ENCODE results near the gene CDK2AP2.
"Not testable (repeated sequence)": the region's sequence is repeated elsewhere in the genome, so short reads cannot be mapped to it uniquely, and the experiment has no call there.

CDK2AP2 gene, protein sequence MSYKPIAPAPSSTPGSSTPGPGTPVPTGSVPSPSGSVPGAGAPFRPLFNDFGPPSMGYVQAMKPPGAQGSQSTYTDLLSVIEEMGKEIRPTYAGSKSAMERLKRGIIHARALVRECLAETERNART

DNA sequence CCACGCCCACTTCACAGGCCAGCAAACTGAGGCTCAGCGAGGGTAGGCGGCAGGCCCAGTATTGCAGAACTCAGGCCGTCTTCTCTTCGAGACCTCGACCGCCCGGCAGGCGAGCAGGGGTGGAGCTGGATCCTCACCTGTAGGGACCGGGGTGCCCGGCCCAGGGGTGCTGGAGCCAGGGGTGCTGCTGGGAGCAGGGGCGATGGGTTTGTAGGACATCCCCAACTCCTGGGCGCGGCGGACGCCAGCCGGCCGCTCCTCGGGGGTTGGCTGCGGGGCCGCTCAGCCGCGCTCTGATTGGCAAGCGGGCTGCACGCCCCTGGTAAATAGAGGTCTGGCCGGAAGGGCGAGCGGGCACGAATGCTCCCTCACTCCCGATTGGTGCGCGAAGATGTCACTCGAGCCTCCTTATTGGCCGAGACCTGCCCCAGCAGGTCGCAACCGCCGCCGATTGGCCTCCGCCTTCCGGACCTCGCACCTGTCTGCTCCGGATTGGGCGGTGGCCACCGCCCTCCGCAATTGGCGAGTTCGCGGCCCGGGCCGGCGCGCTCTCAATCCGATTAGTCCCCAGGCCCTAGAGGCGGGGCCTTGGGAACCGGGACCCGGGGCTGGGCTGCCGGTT is at the start of gene CDK2AP2:
Gene CDK2AP2 (minus strand): TSS at position 299 of the 622 bp plus-strand sequence. CDS start 80 bp downstream, at position 219.
- DNase-seq = peak; percentile 90 to 99 (median 97)

DNA sequence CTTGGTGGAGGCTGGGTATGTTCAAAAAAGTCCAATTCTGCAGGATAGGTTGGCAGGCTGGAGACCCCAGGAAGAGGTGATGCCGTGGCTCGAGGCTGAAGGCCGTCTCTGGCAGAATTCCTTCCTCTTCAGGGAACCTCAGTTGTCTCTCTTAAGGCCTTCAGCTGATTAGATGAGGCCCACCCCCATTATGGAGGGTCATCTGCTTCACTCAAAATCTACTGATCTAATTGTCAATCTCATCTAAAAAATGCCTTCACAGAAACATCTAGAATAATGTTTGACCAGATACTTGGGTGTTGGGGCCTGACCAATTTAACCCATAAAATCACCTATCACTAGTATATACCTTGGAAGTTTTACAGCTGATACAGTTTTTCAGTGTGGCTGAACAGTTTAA is 48.3 kb upstream of the CDK2AP2 start:
- no peak for DNase-seq

DNA sequence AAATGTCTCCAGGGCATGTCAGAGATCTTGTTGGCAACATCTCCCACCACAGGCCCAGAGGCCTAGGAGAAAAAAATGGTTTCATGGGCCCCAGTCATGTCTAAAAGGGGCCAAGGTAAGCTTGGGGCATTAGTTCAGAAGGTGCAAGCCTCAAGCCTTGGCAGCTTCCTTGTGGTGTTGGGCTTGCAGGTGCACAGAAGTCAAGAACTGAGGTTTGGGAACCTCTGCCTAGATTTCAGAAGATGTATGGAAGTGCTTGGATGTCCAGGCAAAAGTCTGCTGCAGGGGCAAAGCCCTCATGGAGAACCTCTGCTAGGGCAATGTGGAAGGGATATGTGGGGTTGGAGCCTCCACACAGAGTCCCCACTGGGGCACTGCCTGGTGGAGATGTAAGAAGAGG is 43.7 kb upstream of the CDK2AP2 start:
- DNase-seq = not testable (repeated sequence)

DNA sequence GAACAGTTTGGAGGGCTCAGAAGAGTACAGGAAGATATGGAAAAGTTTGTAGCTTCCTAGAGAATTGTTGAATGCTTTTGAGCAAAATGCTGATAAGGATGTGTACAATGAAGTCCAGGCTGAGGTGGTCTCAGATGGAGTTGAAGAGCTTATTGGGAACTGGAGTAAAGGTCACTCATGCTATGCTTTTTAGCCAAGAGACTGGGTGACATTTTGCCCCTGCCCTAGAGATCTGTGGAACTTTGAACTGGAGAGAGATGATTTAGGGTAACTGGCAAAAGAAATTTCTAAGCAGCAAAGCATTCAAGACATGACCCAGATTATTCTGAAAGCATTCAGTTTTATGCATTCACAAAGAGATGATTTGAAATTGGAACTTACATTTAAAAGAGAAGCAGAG is 43.2 kb upstream of the CDK2AP2 start:
- no peak for DNase-seq

DNA sequence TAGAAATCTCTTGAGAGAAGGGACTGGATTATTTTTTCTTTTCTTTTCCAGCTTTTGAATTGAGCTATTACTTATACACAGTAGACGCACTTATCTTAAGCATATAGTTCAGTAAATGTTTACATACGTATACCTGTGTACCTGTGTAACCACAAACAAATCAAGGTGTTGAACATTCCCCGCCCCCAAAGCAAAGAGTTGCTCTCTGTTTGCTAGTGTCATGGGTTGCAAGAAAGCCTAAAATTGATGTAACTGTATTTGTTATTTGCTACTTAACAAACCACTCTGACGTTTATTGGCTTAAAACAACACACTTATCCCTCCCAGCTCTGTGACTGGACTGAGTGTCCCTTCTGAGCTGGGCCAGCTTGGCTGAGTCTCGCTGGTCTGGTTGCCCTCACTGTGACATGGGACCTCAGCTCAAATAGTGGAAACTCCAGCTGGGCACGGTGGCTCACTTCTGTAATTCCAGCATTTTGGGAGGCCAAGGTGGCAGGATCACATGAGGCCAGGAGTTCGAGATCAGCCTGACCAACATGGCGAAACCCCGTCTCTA is 40.7 kb upstream of the CDK2AP2 start:
- DNase-seq = no peak

DNA sequence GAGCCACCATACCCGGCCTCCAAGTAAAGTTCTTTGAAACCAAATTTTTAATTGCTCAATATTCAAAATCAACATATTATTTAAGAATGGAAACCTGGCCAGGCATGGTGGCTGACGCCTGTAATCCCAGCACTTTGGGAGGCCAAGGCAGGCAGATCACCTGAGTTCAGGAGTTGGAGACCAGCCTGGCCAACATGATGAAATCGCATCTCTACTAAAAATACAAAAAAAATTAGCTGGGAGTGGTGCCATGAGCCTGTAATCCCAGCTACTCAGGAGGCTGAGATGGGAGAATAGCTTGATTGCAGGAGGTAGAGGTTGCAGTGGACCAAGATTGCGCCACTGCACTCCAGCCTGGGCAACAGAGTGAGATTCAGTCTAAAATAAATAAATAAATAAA is 40.1 kb upstream of the CDK2AP2 start:
- not testable (repeated sequence) for DNase-seq

DNA sequence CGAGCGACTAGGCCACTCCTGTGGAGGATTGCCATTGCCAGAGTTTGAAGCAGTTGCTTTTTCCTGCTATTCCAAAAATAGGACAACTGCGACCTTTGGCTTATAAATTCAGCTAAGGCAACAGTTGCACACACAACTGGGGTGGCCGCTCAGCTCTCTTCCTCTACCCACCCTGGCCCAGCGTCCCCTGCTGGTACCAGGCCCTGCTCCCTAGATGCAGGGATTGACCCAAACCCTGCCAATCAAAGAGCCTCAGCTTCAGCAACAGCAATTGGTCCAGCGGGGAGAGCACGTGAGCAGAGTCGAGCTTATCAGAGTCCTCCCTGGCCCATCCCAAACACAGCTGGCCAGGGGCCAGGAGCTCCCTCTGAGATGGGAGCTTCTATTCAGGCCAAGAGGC is 37.3 kb upstream of the CDK2AP2 start:
- no peak for DNase-seq

DNA sequence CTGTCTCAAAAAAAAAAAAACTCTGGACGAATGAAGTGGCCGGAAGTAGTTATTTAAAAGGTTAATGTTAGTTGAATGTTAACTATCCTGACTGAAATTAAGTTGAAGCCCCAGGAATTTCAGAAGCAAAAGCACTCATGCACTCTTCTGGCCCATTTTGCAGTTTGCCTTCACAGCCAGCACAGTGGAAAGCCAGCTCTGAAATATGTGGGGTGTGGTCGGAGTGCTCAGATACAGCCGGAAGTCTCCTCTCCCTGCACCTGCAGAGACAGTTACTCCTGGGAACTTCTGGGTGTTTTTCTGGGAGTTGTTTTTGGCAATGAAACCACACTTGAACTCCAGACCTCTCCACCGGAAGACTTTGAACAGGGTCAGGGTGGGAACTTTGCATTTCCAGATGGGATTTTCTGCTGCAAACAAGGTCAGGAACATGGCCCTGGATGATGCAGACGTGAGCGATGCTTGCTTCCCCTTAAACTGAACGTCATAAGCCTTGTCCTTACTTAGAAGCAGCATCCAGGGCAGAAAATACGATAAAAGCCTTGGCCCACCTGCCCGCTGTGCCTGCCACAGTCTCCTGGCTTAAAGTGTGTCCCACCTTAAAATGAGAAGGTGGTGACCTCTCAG is 36.8 kb upstream of the CDK2AP2 start:
- no peak for DNase-seq

DNA sequence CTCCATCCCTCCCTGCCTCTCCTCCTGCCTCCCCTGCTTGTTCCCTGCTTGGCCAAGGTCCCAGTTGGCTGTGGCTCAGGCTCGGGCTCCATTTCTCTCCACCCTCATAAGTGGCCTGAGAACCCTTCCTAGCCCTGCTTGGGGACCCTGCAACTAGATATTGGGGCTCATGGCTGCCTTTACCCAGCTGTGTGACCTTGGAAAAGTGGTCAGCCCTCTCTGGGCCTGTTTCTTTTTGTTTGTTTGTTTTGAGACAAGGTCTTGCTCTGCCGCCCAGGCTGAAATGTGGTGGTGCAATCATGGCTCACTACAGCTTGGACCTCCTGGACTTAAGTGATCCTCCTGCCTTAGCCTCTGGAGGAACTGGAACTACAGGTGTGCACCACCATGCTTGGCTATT is 35.6 kb upstream of the CDK2AP2 start:
- no peak for DNase-seq

DNA sequence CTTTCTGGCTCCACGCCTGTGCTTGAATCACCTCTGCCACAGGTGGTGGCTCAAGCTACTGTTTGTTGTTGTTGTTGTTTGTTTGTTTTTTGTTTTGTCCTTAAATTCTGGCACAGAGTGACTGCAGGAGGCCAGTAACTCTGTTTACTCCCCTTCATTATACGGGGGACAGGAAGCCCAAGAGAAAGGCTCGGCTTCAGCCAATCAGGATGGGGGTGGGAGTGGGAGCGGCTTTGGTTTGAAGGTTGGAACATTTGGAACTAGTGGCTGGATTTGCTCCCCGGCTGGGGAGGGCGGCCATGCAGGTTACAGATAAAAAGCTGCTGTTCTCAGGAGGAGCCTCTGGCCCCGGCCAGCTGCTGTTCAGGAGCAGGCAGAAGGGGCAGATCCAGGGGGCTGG is 35.0 kb upstream of the CDK2AP2 start:
- no peak for DNase-seq

DNA sequence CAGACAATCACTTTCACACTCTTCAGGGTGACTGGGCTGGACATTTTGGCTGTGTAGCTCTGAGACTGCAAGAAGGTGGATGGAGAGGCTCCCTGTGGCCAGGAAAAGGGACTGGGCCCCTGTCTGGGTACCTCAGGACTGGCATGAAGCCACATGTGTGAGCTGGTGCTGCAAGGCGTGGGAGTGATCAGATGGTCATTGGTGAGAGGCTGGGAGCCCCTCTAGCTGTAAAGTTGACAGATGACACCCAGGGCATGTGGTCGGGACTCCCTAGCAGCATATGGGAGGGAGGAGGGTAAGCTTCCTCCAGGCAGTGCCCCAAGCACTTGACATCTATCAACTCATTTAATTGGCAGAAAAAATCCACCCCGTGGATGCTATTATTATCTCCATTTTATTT is 34.2 kb upstream of the CDK2AP2 start:
- DNase-seq = no peak

DNA sequence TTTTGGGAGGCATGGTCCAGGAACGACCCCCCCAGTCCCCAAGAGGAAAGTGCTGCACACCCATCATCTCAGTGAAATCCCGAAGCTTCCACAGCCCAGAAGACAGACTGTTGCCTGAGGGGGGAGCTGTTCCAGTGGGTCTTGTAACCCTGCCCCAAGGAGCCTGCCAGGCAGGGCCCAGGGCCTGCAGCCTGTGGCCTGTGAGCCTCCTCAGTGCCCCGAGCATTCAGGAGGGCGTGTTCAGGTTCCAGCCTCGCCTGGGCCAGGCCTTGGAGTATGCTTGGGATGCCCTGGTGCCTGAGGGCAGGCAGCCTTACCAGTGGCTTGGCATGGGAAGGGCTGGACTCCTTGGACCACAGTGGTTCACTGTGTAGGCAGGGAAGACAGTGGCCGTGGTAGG is 33.2 kb upstream of the CDK2AP2 start:
- no peak for DNase-seq

DNA sequence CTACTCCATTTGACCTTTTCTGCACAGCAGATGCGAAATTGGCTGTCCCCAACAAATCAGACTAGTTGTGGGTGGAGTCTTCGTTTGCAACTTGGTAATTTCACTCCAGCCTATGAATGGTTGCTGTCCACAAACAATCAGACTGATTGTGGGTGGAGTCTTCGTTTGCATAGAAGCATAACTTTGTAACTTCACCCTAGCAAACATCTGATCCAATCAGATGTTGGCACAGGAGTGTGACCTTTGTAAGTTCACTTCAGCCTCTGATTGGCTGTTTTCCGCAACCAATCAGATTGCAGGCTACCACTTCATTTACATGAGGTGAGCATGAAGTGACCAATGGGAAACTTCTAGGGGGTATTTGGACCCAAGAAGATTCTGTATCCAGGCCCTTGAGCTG is 31.6 kb upstream of the CDK2AP2 start:
- DNase-seq = no peak

DNA sequence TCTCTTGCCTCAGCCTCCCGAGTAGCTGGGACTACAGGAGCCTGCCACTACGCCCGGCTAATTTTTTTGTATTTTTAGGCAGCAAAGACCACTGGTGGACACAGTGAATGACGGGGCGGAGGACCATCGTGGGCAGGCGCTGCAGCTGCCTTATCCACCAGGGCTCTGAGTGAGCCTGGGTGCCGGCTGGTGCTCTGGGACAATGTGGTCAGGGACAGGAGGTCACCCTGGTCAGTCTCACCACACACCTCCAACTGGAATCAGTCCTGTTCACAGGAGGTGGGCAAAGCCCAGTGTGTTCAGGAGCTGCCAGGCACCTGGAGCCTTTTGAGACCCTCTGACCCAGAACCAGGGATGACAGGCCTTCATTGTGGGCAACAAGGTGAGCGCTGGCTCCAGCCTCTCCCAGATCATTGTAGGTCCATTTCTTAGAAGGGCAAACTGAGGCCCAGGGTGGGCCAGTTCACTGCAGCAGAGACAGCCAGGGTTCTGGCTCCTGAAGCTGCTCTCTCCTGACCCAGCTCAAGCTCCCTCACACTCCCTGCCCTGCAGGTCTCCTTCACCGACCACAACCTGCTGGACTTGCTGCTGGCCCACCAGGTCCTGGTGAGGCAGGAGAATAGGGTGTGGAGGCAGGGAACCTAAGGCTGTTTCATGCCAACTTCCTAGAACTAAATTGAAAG is 31.0 kb upstream of the CDK2AP2 start:
- no peak for DNase-seq

DNA sequence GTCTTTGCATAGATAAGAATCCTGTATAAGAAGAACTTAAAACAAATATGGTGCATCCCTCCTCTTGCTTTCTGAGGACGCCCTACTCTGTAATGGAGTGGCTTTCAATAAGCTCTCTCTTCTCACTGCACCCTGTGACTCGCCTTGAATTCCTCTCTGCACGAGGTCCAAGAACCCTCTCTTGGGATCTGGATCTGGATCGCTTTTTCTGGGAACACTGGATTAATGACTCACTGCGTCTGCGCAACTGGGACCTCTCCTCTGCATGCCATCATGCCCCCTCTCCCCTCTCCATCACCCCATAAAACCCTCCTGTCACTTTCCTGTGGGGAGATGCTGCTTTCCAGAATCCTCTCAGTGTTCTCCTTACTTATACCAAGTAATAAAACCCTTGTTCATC is 30.3 kb upstream of the CDK2AP2 start:
- DNase-seq = no peak

DNA sequence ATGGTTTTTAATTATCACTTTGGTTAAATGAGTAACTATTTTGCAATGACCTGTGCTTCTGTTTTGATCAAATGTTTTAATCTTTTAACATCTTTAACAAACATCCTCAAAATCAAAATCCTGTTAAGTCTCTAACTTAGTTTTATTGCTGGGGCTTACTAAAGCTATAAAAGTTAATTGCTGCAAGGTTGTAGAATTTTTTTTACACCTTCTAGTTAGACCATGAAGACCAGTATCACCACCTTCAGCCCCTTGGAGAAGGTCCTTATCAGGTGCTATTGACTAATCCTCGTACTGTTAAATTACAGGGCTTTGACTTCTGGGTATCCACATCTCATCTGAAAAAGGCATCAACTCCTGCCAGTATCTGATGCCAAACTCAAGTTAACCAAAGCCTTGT is 27.6 kb upstream of the CDK2AP2 start:
- no peak for DNase-seq

DNA sequence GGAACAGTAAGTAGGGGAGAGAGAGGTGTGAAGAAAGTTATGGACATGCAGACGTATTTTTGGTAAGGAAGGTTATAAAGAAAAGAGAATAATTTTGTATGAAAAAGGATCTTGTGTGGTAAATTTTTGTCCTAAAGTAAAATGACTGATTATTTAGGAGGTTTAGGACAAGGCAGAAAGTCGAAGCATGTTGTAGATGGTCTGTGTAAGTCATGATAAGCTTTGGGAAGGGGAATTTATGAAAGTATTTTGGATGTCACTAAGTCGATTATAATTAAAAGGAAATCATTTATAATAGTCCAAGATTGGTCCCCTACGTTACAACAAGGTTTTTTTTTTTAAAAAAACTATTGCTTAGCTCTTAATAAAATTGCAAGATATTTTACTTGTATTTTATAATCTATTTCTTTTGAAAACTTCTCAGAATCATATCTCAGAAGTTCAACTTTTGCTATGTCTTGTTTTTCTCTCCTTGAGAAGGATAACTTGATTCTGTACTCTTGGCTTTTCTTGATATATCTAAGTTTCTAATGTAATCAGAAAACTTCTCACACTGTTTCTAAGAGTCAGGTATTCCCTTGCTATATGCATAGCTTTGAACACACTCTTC is 26.2 kb upstream of the CDK2AP2 start:
- DNase-seq = no peak

DNA sequence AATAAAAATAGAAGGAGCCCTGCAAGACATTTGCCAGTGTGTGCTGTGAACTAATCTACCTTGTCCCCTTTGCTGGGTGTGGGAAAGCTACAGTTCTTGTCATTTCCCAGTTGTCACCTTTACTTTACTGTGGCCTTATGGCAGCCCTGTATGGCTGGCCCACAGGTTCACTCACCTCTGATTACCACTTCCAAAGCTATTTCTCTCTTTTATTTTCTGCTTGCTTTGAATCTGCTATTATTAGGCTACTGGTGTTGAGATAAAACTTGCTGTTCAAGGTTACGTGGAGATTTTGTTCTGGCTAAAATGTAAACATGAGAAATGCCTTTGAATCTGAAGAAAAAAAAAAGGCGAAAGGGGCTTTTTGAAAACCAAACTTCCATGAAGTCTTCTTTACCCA is 24.9 kb upstream of the CDK2AP2 start:
- DNase-seq = no peak

DNA sequence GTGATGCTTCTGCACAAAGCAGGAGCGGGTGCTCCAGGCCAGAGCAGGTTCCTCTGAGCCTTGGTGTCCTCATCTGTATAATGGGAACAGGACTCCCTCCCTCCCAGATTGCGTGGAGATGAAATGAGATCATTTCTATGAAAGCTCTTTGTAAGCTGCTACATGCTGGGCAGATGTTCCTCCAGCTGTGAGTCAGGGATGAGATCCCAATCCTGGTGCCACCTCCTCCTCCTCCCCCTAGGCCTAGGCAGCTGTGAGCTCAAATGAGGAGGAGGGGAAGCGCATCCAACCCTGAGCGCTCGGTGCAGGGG is 22.3 kb upstream of the CDK2AP2 start:
- no peak for DNase-seq

DNA sequence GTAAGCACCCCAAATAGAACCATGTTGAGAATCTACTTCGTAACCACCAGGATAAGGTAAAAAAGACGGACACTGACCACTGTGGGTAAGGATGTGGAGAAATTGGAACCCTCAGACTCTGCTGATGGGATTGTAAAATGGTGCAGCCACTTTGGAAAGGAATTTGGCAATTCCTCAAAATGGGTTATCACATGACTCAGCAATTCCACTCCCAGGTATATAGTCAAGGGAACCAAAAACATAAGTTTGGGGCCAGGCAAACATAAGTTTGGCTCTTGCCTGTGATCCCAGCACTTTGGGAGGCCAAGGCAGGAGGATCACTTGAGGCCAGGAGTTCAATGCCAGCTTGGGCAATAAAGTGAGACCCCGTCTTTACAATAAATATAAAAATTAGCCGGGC is 20.4 kb upstream of the CDK2AP2 start:
- no peak for DNase-seq

DNA sequence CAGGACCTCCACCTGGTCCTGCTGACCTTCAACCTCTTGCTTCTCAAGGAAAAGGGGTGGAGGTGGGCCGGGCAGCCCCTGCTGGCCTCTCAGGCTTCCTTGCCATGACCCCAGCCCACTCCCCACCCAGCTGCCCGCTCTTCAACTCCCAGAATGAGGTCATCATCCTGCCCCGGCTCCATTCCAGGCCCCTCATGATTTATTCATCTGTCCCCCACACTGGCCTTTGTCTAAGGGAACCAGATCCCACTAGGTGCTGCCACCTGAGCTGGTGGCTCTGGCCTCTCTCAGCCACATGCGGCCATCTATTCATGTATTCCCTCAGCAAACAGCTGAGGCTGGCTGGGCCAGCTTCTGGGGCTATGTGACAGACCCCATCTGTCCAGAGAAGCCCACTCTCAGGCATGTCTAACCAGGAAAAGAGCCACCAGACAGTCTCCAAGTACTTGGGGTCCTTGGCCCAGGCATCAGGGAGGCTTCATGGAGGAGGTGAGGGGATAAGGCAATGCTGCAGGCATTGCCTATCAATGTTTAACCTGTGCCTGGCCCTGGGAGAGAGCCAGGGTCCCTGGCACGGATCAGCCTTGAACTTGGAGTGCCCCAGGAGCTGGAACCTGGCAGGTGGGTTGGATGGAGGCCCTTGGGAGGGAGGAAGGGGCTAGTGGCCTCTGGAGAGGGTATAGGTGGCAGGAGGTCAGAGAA is 17.5 kb upstream of the CDK2AP2 start:
- no peak for DNase-seq

DNA sequence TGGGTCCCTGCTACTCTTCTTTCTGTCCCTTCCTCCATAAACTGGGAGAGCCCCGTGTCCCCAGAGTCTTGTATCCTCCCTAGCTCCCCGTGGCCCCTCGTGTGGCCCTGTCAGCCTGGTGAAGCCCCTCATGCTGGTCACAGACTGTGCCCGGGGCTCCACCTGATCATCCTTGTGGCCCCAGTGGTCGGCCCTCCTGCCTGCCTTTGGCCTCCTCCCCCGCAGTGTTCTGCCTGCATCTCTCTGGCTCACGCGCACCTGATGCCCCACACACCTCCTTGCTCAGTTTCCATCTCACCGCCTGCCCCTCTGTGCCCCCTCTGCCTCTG is 16.5 kb upstream of the CDK2AP2 start:
- DNase-seq = no peak

Data from amygdala (tissue), 56 donors.